GM19351 (cell line): ENCODE results near the gene UACA.
"Not testable (repeated sequence)": the region's sequence is repeated elsewhere in the genome, so short reads cannot be mapped to it uniquely, and the experiment has no call there.

Experiments
- ATAC-seq: cut with Tn5 transposase; IDR thresholded peaks from one replicate; pipeline ENCODE4 v1.9.1; 2021; ENCODE audit warnings: mild to moderate bottlenecking, moderate library complexity; ENCODE audit not compliant: unreplicated experiment

Gene UACA, protein sequence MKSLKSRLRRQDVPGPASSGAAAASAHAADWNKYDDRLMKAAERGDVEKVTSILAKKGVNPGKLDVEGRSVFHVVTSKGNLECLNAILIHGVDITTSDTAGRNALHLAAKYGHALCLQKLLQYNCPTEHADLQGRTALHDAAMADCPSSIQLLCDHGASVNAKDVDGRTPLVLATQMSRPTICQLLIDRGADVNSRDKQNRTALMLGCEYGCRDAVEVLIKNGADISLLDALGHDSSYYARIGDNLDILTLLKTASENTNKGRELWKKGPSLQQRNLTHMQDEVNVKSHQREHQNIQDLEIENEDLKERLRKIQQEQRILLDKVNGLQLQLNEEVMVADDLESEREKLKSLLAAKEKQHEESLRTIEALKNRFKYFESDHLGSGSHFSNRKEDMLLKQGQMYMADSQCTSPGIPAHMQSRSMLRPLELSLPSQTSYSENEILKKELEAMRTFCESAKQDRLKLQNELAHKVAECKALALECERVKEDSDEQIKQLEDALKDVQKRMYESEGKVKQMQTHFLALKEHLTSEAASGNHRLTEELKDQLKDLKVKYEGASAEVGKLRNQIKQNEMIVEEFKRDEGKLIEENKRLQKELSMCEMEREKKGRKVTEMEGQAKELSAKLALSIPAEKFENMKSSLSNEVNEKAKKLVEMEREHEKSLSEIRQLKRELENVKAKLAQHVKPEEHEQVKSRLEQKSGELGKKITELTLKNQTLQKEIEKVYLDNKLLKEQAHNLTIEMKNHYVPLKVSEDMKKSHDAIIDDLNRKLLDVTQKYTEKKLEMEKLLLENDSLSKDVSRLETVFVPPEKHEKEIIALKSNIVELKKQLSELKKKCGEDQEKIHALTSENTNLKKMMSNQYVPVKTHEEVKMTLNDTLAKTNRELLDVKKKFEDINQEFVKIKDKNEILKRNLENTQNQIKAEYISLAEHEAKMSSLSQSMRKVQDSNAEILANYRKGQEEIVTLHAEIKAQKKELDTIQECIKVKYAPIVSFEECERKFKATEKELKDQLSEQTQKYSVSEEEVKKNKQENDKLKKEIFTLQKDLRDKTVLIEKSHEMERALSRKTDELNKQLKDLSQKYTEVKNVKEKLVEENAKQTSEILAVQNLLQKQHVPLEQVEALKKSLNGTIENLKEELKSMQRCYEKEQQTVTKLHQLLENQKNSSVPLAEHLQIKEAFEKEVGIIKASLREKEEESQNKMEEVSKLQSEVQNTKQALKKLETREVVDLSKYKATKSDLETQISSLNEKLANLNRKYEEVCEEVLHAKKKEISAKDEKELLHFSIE (N-terminal part only)

DNA sequence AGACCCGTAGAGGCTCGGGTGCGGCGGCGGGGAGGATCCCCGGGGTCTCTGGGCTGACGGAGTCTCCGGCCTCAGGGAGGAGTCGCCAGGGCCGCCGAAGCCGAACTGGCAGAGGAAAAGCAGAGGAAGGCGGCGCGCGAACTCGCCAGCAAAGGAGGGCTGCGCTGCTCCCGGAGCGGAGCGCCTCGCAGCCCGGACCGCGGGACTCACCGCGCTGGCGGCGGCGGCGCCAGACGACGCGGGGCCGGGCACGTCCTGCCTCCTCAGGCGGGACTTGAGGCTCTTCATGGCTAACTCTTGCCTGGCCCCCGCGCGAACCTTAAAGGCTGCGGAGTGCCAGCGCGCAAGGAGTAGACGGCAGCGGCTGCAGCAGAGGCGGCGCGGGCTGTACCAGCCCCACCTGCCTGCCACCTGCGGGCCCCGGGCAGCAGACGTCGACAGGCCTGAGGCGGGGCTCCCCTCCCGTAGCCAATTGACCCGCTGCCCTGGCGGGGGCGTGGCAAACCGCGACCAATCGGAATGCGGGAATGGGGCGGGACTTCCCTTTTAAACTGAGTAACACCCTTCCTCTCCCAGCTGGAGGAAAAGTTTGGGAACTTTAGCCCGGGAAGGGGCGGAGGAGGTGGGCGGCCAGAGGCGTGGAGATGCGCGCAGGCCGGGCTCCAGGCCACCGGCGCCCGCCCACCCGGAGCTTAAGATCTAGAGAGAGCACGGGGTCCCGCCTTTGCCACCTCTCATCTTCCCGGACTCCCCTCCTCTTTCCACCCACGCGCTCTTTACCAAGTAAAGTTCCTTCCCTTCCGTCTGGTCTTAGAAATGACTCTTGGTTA lies at the start of gene UACA:
Gene UACA, minus strand, starts transcription at position 439 of the 830 bp plus-strand sequence. Its CDS starts 151 bp downstream, at position 288.
- peak; percentile 94 for ATAC-seq

DNA sequence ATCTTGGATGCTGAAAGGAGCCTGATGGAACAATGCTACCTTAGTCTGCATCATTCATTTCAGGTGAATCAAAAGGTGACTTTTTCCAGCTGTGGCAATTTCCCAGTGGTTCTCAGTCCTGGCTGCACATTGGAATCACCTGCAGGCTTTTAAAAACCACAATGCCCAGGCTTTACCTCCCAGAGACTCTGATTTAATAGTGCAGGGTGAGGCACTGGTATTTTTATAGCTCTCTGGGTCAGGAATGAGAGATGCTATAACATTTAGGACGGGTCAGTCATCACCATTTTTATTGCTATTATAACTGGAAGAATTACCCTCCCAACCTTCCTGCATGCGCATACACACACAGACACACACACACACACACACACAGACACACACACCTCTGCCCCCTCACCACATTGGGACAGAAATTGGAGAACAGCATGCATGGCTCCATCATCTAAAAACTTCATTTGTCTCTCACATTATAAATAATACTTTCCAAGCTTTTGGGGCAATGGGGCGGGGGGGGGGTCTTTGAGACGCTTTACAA lies 49.5 kb upstream of the UACA start:
- ATAC-seq = no peak

DNA sequence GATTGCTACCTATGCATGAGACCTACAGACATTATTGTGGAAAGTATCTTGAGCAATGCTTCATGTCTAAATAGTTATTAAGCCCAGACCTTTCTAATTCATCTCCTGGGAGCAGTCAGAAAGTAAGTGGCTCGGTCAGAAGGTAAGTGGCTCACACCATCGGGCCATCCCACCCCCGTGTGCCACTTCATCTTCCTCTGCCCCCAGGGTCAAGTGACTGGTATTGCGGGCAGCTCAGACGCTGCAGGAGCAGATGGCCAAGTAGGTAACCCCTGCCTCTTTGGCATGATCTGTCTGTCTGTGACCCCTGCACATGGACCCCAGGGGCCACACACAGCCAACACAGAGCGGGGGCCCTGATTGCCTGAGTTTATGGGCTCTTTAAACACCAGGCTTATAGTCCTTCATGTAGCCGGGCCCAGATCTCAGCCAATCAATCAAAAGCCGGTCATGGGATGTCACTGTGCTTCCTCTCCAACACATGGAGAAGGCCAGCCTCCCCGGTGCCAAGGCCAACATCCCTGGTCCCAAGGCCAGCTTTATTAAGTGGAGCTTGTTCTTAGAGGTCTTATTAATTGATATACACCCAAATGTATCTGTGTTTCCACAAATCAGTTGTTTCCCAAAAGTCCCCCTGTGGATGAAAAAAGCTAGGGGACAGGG lies 47.7 kb upstream of the UACA start:
- ATAC-seq = no peak

DNA sequence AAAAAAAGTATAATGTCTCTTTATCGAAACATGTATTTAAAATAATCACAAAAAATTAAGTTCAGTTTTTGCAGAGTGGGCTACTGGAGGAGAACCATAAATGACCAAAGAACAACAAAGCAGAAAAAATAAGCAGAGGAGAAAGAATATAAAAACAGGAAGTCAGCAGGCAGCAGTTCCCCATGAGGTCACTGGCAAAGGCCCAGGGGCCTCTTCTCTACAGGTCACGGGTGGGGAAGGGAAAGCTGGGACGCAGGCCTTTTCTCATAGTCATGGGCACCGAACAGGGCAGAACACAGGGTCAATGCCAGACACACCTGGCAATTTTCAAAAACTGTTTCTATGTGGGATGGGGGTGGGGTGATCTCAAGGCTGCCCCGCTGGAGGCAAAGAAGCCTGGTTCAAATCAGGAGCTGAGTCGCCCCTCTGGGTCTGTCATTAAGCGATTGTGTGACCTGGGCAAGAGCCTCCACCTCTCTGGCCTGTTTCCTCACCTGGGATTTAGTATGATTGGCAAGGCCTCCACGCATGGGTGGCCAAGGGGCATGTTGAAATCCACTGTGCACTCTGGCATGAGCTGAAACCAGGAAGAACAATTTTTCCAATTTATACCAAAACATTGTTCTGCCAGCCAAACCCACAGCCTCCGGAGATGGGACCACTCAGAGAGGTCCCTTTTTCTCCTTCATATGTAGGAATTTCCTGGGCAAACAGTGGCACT lies 43.8 kb upstream of the UACA start:
- ATAC-seq = no peak

DNA sequence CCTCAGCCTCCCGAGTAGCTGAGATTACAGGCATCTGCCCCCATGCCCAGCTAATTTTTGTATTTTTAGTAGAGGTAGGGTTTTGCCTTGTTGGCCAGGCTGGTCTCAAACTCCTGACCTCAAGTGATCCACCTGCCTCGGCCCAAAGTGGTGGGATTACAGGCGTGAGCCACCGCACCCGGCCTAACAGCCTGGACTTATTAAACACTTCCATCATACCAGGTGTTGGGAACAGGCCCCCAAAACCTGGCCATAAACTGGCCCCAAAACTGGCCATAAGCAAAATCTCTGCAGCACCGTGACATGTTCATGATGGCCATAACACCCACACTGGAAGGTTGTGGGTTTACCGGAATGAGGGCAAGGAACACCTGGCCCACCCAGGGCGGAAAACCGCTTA lies 41.0 kb upstream of the UACA start:
- ATAC-seq = not testable (repeated sequence)

DNA sequence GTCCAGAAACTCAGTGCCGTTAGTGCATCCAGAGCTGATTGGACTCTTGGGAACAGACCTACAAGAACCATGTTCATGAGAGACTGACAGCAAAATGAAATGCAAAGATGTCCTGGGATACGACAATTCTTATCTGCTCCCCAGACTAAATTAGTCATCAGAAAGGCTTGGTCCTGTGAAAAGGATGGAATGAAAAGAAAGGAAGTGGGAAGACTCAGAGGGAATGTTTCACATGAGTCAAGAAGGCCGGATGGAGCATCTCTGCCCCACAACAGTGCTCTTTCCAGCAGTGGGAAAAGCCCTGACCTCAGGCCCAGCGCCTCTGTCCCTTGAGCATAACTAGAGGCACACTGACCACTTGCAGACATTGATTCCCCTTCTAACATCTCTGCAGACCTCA lies 39.3 kb upstream of the UACA start:
- ATAC-seq = no peak

DNA sequence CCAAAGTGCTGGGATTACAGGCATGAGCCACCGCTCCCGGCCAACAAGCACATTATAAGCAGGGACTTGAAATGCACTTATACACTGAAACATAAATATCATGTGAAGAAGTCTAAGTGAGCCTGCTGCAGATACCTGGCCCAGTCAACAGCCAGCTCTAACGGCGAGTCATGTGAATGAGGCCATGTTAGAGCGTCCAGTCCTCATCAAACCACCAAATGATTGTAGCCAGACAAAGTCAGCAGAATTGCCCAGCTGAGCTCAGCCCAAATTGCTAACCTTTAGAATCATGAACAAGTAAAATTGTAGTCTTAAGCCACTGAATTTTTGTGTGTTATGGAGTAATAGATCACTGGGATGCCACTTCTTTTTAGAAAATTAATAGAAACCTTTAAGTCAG lies 37.8 kb upstream of the UACA start:
- no peak for ATAC-seq

DNA sequence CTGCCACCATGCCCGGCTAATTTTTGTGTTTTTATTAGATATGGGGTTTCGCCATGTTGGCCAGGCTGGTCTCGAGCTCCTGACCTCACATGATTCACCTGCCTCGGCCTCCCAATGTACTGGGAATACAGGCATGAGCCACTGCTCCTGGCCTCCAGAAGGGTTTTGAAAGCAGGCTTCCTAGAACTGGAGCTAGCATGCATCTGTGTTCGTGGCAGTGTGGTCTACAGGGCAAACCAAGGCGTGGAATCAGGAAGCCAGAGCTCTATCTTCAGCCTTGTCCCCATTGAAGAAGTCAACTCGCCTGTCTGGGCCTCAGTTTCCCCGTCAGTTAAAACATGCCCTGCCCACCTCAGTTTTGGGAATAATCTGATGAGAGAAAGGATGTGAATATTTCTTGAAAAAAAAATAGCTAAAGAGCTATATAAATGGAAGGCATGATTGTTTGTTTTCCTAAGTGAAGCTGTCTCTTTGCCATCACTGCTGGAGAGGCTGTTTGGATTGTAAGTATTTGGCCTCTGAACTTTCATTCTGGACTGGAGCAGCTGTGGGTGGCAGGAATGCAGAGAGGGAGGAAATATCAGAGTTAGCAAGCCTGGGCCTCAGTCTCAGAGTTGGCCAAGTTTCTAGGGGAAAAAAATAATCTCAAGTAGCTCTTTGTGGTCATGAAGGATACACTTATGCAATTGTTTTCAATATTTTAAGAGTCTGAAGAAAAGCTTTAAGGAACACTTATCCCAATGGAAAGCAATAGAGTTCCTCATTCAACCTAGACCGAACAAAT lies 36.5 kb upstream of the UACA start:
- no peak for ATAC-seq

DNA sequence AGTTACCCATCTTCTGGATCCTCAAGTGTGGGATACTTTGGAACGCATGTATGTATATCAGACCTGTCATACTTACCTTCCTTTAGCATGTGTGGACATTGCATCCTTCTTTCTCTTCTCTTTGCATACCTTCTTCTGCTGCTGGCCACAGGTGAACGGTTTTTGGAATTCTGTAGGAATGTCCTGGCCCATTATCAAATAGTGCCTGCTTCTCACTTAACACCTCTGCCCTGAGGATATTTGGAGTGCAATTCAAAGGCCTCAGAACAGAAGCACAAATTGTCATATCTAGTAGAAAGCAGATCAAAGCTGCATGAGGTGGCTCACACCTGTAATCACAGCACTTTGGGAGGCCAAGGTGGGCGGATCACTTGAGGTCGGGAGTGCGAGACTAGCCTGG lies 34.1 kb upstream of the UACA start:
- ATAC-seq = no peak

DNA sequence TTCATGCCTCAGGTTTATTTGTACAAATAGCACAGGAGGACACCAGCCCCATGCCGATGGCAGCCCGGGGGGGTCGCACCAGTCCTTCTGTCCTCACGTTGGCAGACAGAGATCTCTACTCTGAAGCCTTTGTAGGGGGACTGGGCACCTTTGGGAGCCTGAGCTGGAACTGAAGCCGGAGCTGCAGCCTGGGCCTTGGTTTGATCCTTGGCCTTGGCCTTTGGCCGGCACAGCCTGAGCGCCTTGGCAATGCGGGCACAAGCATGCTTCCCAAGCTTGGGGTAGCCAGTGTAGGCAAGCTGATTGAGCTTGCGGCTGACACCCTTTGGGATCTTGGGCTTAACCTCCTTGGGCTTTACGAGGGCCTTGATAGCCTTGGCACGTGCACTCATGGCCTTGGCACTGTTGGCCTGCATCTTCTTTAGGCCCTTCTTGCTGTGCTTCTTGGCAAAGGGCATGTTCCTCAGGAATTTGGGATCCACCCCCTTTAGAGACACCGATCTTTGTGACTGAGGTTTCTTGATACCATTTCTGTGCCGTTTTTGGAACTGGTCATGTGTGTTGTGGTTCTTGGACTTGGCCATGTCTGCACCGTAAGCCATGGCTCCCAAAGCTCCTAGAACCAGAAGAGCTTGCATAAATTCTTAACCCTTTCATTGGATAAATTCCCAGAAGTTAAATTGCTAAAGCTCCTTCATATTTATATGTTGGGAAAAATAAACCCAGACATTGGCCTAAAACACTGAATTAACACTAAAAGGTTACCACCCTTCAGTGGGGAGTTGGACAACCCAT lies 33.4 kb upstream of the UACA start:
- no peak for ATAC-seq

DNA sequence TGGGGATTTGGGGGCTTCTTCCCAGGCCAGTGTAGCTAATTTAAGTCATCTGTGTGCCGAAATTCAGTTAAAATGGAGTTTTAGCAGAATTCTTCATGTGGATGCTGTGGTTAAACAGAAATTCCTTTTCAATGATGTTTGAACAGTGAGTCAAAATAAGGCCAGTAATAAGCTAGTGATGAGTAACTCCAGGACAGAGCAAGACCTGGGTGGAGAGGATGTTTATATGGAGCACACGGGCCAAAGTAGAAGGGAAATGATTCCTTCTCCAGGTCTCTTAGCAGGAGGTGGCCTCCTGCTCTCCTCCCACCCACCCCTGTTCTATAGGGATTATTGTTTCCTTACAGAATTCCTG lies 31.9 kb upstream of the UACA start:
- no peak for ATAC-seq

DNA sequence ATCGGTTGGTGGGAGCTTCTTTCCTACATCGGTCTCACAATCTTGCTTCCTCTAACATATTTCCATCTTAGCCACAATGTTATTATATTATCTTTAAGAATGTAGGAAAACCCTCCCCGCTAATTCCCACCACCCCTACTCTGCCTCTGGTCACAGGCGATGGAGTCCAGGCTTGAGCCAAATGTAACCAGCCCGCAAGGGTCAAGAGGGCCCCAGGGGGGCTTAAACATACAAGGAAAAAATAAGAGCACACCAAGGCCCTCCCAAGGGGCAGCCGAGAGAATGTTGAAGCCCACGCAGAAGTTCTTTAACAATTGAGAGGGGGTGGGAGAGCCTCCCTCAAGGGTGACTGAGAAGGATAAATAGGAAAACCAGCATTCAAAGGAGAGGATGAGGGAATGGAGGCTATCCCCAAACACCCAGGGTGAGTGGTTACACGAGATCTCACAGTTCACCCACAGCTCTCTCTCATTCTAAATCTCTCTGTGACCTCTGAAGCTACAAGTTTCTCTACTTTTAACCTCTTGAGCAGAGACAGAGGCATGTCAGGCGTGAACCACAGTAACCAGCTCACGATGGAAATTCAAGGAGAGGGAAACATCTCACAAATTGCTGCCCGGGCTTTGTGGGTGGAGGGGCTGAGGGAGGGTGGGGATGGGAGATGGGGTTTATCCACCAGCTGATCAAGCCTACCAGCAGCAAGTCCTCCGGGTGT lies 31.4 kb upstream of the UACA start:
- ATAC-seq = no peak

DNA sequence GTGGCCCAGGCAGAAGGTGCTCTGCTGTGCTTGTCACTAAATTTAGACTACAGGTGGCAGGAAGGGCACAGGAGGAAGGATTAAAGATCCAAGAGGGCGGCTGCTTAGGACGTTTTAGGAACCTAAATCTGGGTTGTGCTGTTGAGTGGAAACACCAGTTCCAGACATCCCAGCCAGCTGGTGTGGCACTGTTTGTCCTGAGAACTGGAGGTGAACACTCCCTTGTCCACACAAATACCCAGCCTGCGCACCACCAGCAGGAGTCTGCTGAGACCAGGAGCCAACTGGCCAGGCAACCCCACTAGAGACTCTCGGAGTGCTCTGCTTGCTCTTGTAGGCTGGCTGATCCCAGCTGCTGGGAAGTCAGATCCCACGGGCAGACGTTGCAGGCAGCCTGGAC lies 30.3 kb upstream of the UACA start:
- no peak for ATAC-seq

DNA sequence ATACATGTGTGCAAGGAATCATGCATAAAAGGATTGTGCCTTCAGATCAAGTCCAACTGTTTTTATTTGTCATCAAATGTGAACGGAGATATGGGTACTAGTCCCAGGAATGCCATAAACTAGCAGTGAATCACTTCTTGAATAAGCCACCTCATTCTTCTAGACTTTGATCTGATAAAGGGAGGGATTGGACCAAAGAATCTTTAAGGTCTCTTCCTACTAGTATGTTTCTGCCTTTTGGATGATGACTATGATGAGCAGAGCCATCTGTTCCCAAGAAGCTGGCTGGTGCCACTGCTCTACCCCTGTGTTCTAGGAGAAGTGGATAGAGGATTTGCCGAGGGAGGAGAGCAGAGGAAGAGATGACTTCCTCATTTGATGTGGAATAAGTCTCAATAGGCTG lies 28.8 kb upstream of the UACA start:
- no peak for ATAC-seq

DNA sequence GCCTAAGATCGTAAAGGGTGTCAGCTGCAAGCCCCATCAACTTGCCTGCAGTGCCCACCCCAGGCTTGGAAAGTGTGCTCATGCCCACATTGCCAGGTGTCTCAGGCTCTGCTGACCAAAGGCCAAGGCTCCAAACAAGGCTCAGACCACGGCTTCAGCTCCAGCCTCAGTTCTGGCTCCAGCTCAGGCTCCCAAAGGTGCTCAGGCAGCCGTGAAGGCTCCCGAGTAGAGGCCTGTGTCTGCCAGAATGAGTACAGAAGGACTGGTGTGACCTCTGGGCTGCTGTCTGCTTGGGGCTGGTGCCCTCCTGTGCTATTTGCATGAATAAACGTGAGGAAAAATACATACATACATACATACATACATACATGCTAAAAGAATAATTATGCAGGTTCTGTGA lies 27.9 kb upstream of the UACA start:
- no peak for ATAC-seq

DNA sequence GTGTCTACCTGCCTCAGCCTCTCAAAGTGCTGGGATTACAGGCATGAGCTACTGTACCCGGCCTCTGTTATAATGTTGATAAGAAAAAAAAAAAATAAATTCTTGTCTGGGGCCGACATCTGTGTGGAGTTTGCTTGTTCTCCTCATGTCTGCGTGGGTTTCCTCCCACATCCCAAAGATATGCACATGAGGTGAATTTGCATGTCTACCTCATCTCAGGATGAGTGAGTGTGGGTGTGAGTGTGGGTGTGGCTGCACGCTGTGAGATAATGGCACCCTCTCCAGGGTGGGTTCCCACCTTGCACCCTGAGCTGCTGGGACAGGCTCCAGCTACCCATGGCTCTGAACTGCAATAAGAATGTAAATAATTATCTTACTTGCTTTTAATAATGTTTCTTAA lies 25.9 kb upstream of the UACA start:
- no peak for ATAC-seq
